Upper lobe of left lung (tissue), 4 donors: ENCODE data around the gene PPARD.
"Not testable (repeated sequence)": the region's sequence is repeated elsewhere in the genome, so short reads cannot be mapped to it uniquely, and the experiment has no call there.

Source experiments
- POLR2A ChIP-seq, 4 donors: fragments of 450-650 bp; IDR thresholded peaks; one replicate each; pipeline ENCODE4 v1.5.1; 2016 to 2017; ENCODE audit warnings: antibody characterized with exemption in 4 of 4, mild to moderate bottlenecking in 2 of 4
- POLR2AphosphoS5 ChIP-seq, 2 donors: sonication (generic); formaldehyde crosslinking; IDR thresholded peaks; one replicate each; pipeline ENCODE4 v1.5.1; 2017; ENCODE audit warnings: antibody characterized with exemption in 2 of 2
- TF ChIP-seq, protein P1 (sequence below), 6 experiments: fragments of 450-650 bp in 4 of 6; fragments of 200-600 bp in 2 of 6; sonication (generic) in 2 of 6; IDR thresholded peaks; one replicate each; pipeline ENCODE4 v1.5.1; 2016 to 2019; ENCODE audit warnings: antibody characterized with exemption in 6 of 6

DNA sequence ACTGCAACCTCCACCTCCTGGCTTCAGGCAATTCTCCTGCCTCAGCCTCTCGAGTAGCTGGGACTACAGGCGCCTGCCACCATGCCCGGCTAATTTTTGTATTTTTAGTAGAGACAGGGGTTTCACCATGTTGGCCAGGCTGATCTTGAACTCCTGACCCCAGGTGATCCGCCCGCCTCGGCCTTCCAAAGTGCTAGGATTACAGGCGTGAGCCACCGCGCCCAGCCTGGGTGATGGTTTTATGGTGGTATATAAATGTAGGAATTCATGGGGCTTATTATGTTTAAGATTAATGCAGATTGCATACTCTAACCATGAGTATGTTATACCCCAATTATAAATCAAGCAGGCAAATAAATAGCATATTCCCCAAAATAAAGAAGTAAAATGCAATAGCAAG is 47.0 kb downstream of the PPARD start:
- TF ChIP-seq, protein P1, sequence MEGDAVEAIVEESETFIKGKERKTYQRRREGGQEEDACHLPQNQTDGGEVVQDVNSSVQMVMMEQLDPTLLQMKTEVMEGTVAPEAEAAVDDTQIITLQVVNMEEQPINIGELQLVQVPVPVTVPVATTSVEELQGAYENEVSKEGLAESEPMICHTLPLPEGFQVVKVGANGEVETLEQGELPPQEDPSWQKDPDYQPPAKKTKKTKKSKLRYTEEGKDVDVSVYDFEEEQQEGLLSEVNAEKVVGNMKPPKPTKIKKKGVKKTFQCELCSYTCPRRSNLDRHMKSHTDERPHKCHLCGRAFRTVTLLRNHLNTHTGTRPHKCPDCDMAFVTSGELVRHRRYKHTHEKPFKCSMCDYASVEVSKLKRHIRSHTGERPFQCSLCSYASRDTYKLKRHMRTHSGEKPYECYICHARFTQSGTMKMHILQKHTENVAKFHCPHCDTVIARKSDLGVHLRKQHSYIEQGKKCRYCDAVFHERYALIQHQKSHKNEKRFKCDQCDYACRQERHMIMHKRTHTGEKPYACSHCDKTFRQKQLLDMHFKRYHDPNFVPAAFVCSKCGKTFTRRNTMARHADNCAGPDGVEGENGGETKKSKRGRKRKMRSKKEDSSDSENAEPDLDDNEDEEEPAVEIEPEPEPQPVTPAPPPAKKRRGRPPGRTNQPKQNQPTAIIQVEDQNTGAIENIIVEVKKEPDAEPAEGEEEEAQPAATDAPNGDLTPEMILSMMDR (IDR thresholded peaks at IDR 0.05): not testable (repeated sequence)
- not testable (repeated sequence) for TF ChIP-seq POLR2AphosphoS5, POLR2A (IDR thresholded peaks at IDR 0.05)
